K562 (cell line): Measurements from ENCODE around the gene ITPR1. TPM values are rescaled to one million over a fixed set of nuclear protein-coding genes. Genes with fewer than 3 reads are reported as not detected.

Source experiments
- ATAC-seq: fragments of 200-7000 bp; cut with Tn5 transposase; 3 replicates; pipeline ENCODE4 v1.9.1; 2020; ENCODE audit warnings: moderate library complexity
- BruUV-seq: library from RNA; stranded (reverse); fragments of 400-500 nt; replicated peaks from 2 replicates; lab custom pipeline; 2021; lab: Mats Ljungman, UMichigan
- CTCF ChIA-PET: fragments of 300-600 bp; formaldehyde crosslinking; extraction: SDS; loops from one replicate; lab custom pipeline; 2021; ENCODE audit warnings: low intra/inter-chr PET ratio; lab: Yijun Ruan, JAX
- POLR2A ChIA-PET: fragments of 300-600, 350-650 bp; sonication (Branson Sonifier 250); formaldehyde crosslinking; extraction: SDS; loops from one replicate; lab custom pipeline; 2021; ENCODE audit warnings: antibody characterized with exemption, inconsistent platforms; lab: Yijun Ruan, JAX
- DNase-seq, 4 experiments: peaks; one replicate each; pipeline versions ENCODE4 v3.0.0 to v3.0.0-alpha.2; 2011 to 2018; ENCODE audit warnings: low spot score in 3 of 4, mixed read lengths in 3 of 4; ENCODE audit errors: extremely low read depth in 1 of 4
- FAIRE-seq: peaks from 2 replicates; lab custom pipeline; 2011; peaks lifted over from hg19 to GRCh38; lab: Jason Lieb, UNC
- H2AFZ ChIP-seq: 2 replicates; pipeline ENCODE4 v1.6.0; 2011; ENCODE audit warnings: low read depth, low read length, control low read depth, inconsistent platforms
- H3K27ac ChIP-seq: fragments of 200-600 bp; 3 replicates; pipeline ENCODE4 v1.8.0; 2011; ENCODE audit warnings: low read depth, mild to moderate bottlenecking, control low read depth, inconsistent platforms, low read length, moderate library complexity, mixed read lengths; ENCODE audit errors: extremely low read depth
- H3K27me3 ChIP-seq, 2 experiments: fragments of 300-600 bp in 1 of 2; 2 replicates in 1 of 2; 3 replicates in 1 of 2; pipeline versions ENCODE4 v1.6.0 to v1.8.0; 2011; ENCODE audit warnings: inconsistent platforms in 2 of 2, low read length in 2 of 2, mild to moderate bottlenecking in 1 of 2, mixed read lengths in 1 of 2, moderate library complexity in 1 of 2; ENCODE audit not compliant: control insufficient read depth in 2 of 2, insufficient read depth in 2 of 2
- H3K36me3 ChIP-seq: fragments of 300-600 bp; 3 replicates; pipeline ENCODE4 v1.8.0; 2011; ENCODE audit warnings: mild to moderate bottlenecking, low read length, inconsistent platforms; ENCODE audit not compliant: control insufficient read depth, insufficient read depth
- H3K4me1 ChIP-seq, 2 experiments: fragments of 200-600 bp in 1 of 2; replicated peaks in 1 of 2; 2 replicates in 1 of 2; 3 replicates in 1 of 2; pipeline versions ENCODE4 v1.5.1 to v1.8.0; 2011; ENCODE audit warnings: inconsistent platforms in 2 of 2, low read length in 2 of 2, mild to moderate bottlenecking in 1 of 2, mixed read lengths in 1 of 2, moderate library complexity in 1 of 2; ENCODE audit not compliant: control insufficient read depth in 2 of 2, insufficient read depth in 2 of 2
- H3K4me2 ChIP-seq: 2 replicates; pipeline ENCODE4 v1.6.1; 2011; ENCODE audit warnings: low read length, control low read depth, inconsistent platforms, mixed read lengths; ENCODE audit not compliant: insufficient read depth
- H3K4me3 ChIP-seq: fragments of 200-600 bp; sonication (generic), shearing (Covaris generic); 2 replicates; pipeline ENCODE4 v1.5.1; 2016; ENCODE audit warnings: control low read depth, inconsistent platforms
- H3K79me2 ChIP-seq: fragments of 200-600 bp; 3 replicates; pipeline ENCODE4 v1.8.0; 2011; ENCODE audit warnings: low read length, inconsistent platforms; ENCODE audit not compliant: control insufficient read depth, insufficient read depth
- H3K9ac ChIP-seq, 2 experiments: 2 replicates each; pipeline versions ENCODE4 v1.6.0 to v1.6.1; 2011; ENCODE audit warnings: low read depth in 2 of 2, low read length in 2 of 2, control low read depth in 1 of 2, inconsistent platforms in 1 of 2, mild to moderate bottlenecking in 1 of 2, mixed read lengths in 1 of 2; ENCODE audit not compliant: insufficient read depth in 1 of 2
- H3K9me1 ChIP-seq: one replicate; pipeline ENCODE4 v1.6.0; 2011; ENCODE audit warnings: inconsistent platforms, mild to moderate bottlenecking, low read length, moderate library complexity; ENCODE audit not compliant: control insufficient read depth, insufficient read depth
- H3K9me3 ChIP-seq: replicated peaks from 2 replicates; pipeline ENCODE4 v1.5.1; 2011; ENCODE audit warnings: low read depth, low read length, inconsistent platforms; ENCODE audit not compliant: control insufficient read depth, insufficient read depth
- H4K20me1 ChIP-seq: replicated peaks from 2 replicates; pipeline ENCODE4 v1.6.1; 2011; ENCODE audit warnings: low read length, inconsistent platforms, mixed read lengths; ENCODE audit not compliant: control insufficient read depth, insufficient read depth
- ATF6 ChIP-seq: sonication (generic); formaldehyde crosslinking; IDR thresholded peaks from 2 replicates; pipeline ENCODE4 v1.4.0; 2020; ENCODE audit warnings: mild to moderate bottlenecking, missing genetic modification reagents
- EGR1 ChIP-seq: fragments of 450-650 bp; conservative IDR thresholded peaks from 2 replicates; pipeline ENCODE4 v1.6.1; 2017; ENCODE audit warnings: mild to moderate bottlenecking
- KLF16 ChIP-seq: IDR thresholded peaks from 2 replicates; pipeline ENCODE4 v1.6.1; 2016; ENCODE audit warnings: antibody characterized with exemption
- TCFL5 ChIP-seq: fragments of 250-450 bp; sonication (Bioruptor Pico); conservative IDR thresholded peaks from 2 replicates; pipeline ENCODE4 v1.6.1; 2021; ENCODE audit warnings: mild to moderate bottlenecking, moderate library complexity, matching md5 sums
- ZFP36 ChIP-seq: fragments of 150-350 bp; IDR thresholded peaks from 2 replicates; pipeline ENCODE4 v1.6.1; 2018; ENCODE audit warnings: low read length, low read depth; ENCODE audit not compliant: partially characterized antibody
- ZNF318 ChIP-seq, 2 experiments: fragments of 450-650 bp; IDR thresholded peaks; 2 replicates each; pipeline ENCODE4 v1.6.1; 2016; ENCODE audit warnings: mild to moderate bottlenecking in 2 of 2, borderline replicate concordance in 1 of 2, low read depth in 1 of 2, moderate library complexity in 1 of 2
- ZNF408 ChIP-seq: fragments of 250-450 bp; sonication (Bioruptor Pico); IDR thresholded peaks from 2 replicates; pipeline ENCODE4 v1.4.0; 2020; ENCODE audit warnings: low read depth, mild to moderate bottlenecking, moderate library complexity
- ZNF507 ChIP-seq: conservative IDR thresholded peaks from 2 replicates; pipeline ENCODE4 v1.6.1; 2017; ENCODE audit warnings: missing genetic modification characterization, missing compliant biosample characterization
- ZNF518B ChIP-seq: fragments of 250-450 bp; sonication (Bioruptor Pico); IDR thresholded peaks from 2 replicates; pipeline ENCODE4 v1.5.0; 2021; ENCODE audit warnings: mild to moderate bottlenecking, moderate library complexity
- in situ Hi-C: fragments of 300-500 bp; cut with MboI; formaldehyde crosslinking; loops from 4 replicates; pipeline ENCODE4 v1.15.0; 2018; ENCODE audit warnings: inconsistent platforms, mixed read lengths
- intact Hi-C: fragments of 100-400 bp; cut with micrococcal nuclease; formaldehyde crosslinking; loops from 2 replicates; pipeline ENCODE4 v1.14.2; 2022
- polyA plus RNA-seq, 8 experiments: library from polyadenylated mRNA; depleted of rRNA in 4 of 8; stranded (reverse) in 5 of 8; unstranded in 3 of 8; fragments of >200 nt; fragmentation: Nextera tagmentation in 2 of 8; fragmentation: Illumina TruSeq in 1 of 8; extraction: Ambion mirVana in 2 of 8; extraction: Trizol in 1 of 8; gene quantifications; 2 replicates each; pipeline versions ENCODE4 v1.2.1 to v1.2.3, GENCODE V29; 2011 to 2014; ENCODE audit warnings: inconsistent platforms in 1 of 8, missing spikeins in 1 of 8
- total RNA-seq, 7 experiments: library from RNA; depleted of rRNA in 6 of 7; stranded (reverse); fragments of >200 nt in 6 of 7; fragmentation: Illumina TruSeq in 2 of 7; extraction: Trizol in 2 of 7; gene quantifications; 2 replicates each; pipeline versions ENCODE4 v1.2.1 to v1.2.3, GENCODE V29; 2011 to 2021; ENCODE audit warnings: low replicate concordance in 1 of 7

The ITPR1 gene
- total and polyA plus RNA-seq, 9 of the 15 experiments (the other 6 are each of a cell fraction or from before 2014, with no cell fraction given): 22.4 to 40.0 (median 27.4) TPM

GRCh38 chr3:4853749-4854140 is 360.6 kb downstream of the ITPR1 start:
- peaks cover 0 to 30% of the 10 kb centered on the region in 2 experiments; a peak in 3 of 5 replicates for H3K4me1 ChIP-seq
- intact Hi-C loops (no loop called here), in situ Hi-C loops (no loop called here)
- H3K4me2 ChIP-seq: no peak overlapping the region
- DNase-seq (no peak), FAIRE-seq (no peak), ATAC-seq (no peak)
- no peaks in the 10 kb centered on the region for H3K9me1 ChIP-seq
- no peaks in the 10 kb centered on the region; the same call in 2 of the 3 replicates for H3K36me3 ChIP-seq
- no peak overlapping the region for H3K9ac ChIP-seq
- H3K79me2 ChIP-seq: no peaks in the 10 kb centered on the region
- BruUV-seq: no TSS peak
- H2AFZ ChIP-seq: no peak overlapping the region
- H3K27ac ChIP-seq: no peak overlapping the region
- no peaks in the 10 kb centered on the region for H3K27me3 ChIP-seq
- H4K20me1 ChIP-seq: no peaks in the 10 kb centered on the region
- H3K9me3 ChIP-seq: no peaks in the 10 kb centered on the region
- no peak overlapping the region for H3K4me3 ChIP-seq
- ChIA-PET CTCF (no interaction called here), POLR2A (interaction anchor here (0.6 to 1.5 kb wide), 5 partner anchors 10 to 574 kb away, joined by 3 to 6 read pairs (median 3); no protein-coding TSS in a partner anchor)
- TF ChIP-seq ATF6 (no peak), KLF16 (no peak), ZNF318 (IDR thresholded peaks at IDR 0.05; ENCODE audit: borderline replicate concordance in 1 of 2, low read depth in 1 of 2) (no peak), ZNF507 (tag) (no peak), TCFL5 (CRISPR knock-in tag) (no peak), ZNF408 (CRISPR knock-in tag) (no peak), ZFP36 (no peak), ZNF518B (CRISPR knock-in tag) (no peak), EGR1 (no peak)
